NCI-H2029 treated with DMSO at 0.1 percent for 48 hours (cell line): Measurements from ENCODE around the gene FBXO9.

Experiments used
- DNase-seq: peaks from one replicate; lab custom pipeline; 2025; lab: John Stamatoyannopoulos, UW

FBXO9 gene

GRCh38 chr6:53136000-53136609 lies 70.9 kb downstream of the FBXO9 start:
- DNase-seq, result no peak

GRCh38 chr6:53139841-53140413 lies 74.7 kb downstream of the FBXO9 start:
- no peak for DNase-seq

GRCh38 chr6:53142810-53143209 lies 77.6 kb downstream of the FBXO9 start:
- no peak for DNase-seq

GRCh38 chr6:53143710-53144109 lies 78.5 kb downstream of the FBXO9 start:
- no peak for DNase-seq

GRCh38 chr6:53144802-53145201 lies 79.6 kb downstream of the FBXO9 start:
- no peak for DNase-seq

- no peak for DNase-seq
These were observed 83.5 kb downstream of the FBXO9 start, which contains the start of gene GCM1 for GRCh38 chr6:53148684-53149083. GCM1 (minus strand) TSS chr6:53148841; CDS start chr6:53145632, 3,209 bp downstream.
